IPS DF 4.7 (cell line): ENCODE measurements around the gene MAP2K7.
"Not testable (repeated sequence)": the region's sequence is repeated elsewhere in the genome, so short reads cannot be mapped to it uniquely, and the experiment has no call there.

Source experiments
- DNase-seq: peaks from one replicate; pipeline ENCODE4 v3.0.0-alpha.2; 2013; ENCODE audit warnings: low spot score; ENCODE audit errors: extremely low read depth

Gene MAP2K7

DNA sequence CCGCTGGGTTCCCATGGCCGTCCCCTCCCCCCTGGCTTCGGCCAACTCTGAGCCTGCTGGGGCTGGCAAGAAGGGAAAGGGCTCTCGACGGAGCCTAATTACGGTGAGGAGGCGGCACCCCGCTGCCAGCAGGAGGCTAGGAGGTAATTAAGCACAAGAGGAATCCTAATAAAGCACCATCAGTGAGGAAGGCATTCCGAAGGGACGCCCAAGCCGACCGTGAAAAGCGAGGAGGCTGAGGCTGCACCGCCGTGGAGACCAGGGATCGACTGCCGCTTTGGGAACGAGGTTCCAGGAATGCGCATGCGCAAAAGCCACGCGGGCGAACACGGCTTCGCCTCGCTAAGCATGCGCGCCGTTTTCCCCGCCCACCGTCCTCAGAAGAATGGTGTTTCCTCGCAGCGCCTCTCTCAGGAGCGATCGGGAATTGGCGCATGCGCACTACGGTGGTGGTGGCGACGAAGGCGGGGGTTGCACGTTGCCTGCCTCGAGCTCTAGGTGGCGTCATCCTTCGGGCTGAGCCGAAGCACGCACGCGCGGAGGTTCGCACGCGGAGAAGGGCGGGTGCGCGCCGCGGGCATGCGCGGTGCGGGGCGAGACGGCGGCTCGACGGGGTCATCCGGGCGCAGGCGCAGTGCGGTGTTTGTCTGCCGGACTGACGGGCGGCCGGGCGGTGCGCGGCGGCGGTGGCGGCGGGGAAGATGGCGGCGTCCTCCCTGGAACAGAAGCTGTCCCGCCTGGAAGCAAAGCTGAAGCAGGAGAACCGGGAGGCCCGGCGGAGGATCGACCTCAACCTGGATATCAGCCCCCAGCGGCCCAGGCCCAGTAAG, at the start of gene MAP2K7:
Gene MAP2K7 (plus strand): TSS at position 634 of the 830 bp plus-strand sequence. CDS start 68 bp downstream, at position 702.
- peak; percentile 98 for DNase-seq

DNA sequence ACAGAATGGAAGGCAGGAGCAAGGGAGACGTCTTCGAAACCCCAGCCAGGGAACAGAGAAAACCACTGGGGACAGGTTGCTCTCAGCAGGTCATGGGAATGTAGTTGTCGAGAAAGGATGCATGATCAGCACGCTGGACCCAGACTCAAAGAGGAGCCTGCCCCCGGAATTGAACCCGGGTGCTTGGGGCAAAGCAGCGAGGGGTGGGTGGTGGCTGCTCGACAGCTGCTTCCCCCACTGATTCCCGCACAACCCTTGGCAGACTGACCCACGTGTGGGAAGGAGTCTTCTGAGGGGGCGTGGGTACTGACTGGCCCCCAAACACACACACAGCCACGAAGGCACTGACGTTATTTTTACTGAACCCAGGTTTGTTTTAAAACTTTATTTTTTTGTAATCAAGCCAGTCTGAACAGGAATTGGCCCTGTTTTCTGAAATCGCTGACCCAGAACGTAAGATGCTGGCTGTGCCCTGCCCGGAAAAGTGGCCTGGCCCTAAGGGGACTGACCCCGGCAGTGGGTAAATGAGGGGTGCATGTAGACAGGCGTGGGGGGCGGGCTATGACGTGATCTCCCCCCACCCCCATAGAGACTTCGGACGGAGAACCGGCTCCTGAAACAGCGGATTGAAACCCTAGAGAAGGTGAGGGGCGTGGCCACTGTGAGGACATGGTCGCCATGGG, 48.1 kb upstream of the MAP2K7 start:
- no peak for DNase-seq

DNA sequence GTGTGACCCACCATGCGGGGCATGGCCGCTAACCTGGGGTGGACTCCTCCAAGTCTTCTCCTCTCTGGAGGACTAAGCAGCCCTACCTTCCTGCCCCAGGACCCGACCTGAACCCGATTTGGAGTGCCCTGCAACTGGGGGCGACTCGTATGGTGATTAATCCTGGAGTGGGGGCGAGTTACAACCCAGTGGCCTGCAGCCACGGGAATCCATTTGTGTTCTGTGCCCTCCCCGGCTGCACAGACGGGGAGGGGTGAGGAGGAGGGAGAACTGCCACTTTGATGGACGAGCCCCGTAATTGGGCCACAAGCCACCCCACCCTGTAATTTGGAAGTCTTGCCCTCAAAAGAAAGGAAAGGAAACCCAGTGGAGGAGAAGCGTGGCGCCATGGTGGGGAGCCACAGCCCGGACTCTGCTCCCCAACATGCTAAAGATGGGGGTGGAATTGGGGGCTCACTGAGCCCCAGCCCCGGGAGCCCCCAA, 47.5 kb upstream of the MAP2K7 start:
- no peak for DNase-seq

DNA sequence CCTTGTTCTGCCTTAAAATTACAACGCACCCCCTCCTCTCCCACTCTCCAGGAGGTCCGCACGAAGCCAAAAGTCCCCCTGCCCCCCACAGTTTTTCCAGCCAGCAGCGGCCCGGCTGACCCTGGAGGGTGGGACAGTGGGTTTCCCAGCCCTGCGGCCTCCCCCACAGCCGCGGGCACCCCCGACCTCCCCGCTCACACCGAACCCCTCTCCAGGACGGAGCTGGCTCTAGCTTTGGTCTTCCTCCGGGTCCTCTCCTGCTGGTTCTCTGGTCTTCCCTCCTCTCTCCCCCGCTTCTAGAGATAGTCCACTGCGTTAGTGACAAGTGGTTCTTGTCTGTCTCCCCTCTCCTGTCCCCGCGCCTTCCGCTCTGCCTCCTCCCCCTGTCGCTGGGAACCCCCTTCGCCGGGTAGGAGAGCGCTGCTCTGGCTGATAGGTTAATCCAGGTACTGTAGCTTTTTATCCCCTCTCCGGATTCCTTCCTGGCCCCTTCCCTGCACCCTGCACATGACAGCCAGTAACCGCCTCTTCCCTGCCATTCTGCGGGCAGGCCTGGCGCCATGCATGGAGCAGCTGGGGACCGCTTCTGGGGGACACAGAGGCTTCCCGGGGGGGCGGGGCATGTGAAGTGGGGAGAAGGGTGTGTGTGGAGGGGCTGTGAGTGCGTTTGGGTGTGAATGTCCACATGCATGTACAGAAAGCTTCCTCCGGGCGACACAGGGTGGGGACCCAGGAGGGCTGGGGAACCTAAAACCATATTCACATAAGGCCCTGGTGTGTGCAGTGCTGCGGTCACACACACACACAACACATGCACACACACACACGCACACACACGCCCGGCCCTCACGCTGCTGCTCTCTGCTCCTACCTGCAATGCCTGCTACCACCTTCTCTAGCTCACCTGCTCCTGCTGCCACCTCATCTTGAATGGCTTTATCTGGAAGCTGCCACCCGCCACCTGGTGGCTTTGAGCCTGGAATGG, 46.7 kb upstream of the MAP2K7 start:
- DNase-seq: no peak

DNA sequence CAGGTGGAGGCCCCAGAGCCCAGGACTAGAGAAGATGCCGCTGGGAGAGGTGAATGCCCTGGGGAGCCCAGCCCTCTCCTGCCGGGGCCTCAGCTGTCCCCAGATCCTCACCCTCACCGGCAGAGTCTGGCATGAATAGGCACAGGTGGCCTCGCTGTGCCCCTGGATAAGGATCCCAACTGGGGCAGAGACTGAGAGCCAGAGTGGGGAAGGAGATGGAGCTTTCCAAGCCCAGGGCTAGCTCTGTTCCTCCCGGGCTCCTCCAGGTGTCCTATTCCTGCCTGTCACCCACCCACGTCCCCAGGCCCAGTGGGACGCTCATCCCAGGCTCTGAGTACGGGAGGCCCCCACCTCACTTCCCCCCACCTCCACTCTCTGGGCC, 46.0 kb upstream of the MAP2K7 start:
- no peak for DNase-seq

DNA sequence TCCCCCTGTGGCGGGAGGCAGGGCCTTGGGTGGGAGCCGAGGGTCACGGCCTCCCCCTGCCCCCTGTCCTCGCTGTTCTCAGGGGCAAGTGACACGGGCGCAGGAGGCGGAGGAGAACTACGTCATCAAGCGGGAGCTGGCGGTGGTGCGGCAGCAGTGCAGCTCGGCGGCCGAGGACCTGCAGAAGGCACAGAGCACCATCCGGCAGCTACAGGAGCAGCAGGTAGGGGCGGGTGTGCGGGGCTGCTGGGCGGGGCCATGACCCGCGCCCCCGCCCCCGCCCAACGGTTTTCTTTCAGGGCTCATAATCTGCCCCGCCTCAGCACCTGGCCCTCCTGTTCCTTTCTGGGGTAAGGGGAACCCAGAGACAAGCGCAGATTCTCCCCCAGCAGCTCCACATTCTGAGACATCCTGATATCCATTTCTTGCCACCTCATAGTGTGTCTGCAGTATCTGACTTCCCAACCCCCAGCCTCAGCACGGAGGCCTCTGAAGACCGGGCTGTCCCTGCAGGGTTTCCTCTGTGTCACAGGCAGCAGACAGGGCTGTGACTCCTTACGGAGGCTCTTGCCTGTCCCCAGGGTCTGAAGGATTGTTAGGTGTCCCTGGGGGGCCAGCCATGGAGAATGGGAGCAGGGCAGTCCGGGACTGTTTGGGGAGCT, 45.4 kb upstream of the MAP2K7 start:
- no peak for DNase-seq

DNA sequence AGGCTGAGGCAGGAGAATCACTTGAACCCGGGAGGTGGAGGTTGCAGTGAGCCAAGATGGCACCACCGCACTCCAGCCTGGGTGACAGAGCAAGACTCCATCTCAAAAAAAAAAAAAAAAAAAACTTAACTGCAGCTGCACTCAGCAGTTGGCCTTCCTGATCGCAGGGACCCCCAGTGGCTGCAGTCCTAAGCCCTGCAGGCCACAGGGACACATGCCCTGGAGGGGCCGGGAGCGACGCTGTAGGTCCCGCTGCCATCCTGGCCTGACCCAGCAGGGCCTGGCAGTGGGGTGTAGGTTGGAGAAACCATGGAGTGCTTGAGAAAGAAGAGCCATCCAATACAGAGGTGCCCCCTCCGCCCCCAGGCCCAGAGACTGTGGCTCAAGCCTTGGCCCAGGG, 44.6 kb upstream of the MAP2K7 start:
- DNase-seq: not testable (repeated sequence)

DNA sequence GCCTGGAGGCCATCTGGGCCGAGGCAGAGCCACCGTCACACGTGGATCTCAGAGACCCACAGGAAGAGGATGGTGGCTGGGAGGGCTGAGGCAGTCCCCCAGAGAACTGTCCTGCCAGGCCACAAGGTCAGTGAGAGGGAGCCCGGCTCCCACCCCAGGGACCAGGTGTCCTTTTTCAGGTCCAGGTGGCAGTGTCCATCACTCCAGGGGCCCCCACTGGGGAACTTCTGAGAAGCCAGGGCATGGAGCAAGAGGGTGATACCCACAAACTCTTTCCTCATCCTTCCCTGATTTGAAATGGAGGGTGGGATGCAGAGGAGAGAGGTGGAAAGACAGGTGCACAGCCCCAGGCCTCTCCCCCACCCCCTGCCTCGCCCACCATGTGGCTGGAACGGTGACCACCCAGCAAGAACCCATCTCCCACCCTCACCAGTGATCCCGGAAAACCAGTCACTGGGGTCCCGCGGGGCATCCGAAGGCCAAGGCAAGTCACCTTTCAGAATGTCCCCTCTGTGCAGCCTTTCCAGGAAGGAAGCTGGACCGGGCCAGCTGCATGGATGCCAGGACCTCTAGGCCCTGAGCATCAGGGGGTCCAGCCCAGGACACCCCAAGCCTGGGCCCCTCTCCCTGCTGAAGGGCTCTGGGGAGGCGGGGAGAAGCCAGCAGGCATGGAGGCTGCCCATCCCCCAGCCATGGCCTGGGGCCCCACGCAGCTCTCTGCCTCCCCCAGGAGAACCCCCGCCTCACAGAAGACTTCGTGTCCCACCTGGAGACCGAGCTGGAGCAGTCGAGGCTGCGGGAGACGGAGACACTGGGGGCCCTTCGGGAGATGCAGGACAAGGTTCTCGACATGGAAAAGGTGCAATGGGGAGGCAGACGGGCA, 43.6 kb upstream of the MAP2K7 start:
- DNase-seq: no peak

DNA sequence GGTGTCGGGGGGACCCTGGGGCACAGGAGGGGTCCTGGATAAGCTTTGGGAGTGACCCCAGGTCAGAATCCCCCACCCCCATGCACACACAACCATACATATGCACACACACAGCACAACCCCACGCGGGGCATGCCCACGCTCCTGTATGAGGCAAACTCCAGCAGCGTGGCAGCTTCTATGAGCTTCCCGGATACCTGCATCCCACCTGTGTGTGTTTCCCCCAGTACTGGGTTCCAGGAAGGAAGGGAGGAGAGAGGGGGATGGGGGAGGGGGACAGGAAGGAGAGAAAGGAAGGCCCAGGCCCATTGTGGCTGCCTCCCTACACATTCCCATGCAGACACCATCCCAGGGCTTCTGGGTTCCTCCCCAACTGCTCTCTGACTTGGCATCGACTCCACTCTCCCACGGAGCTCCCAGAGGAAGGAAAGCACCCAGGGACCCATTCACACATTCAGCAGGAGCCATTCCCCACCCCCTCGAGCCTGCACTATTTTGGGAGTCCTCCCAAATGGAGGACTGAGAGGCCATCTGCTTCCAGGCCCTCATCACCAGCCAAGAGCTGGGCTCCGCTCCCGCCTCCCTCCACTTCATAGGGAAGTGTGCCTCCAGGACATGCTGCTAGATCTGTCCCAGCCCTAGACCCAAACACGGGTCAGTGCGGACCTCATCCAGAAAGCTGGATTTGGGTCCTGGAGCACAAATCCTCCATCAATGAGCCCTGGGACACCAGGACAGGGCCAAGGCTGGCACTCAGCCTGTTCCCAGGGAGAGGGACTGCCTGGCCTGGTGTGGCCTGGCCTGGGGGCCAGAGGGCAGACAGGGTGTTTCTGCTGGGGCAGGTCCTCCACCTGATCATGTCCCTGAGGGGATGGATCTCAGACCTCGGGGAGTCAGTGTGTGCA, 42.7 kb upstream of the MAP2K7 start:
- no peak for DNase-seq

DNA sequence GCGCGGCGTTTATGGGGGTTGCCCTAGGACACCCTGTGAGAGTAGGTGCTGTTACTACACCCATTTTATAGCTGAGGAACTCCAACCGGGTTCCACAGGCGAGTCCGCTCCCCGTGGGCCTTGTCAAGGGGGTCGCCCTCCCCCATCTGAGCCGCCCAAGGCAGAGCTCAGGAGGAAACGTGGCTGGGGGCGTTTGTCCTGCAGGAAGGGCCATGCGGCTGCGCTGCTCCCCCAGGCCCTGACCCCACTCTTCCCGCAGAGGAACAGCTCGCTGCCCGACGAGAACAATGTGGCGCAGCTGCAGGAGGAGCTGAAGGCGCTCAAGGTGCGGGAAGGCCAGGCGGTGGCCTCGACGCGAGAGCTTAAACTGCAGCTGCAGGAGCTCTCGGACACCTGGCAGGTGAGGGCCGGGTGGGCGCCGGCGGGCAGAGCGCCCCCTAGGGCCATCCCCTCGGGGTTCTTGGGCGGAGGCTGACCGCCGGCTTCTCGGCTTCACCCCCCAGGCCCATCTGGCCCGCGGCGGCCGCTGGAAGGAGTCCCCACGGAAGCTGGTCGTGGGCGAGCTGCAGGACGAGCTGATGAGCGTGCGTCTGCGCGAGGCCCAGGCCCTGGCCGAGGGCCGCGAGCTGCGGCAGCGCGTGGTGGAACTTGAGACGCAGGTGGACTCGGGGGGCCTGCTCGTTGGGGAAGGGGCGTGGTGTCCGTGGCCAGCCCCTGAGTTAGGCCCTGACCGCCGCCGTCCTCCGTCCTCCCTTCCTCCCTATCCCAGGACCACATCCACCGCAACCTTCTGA, 41.9 kb upstream of the MAP2K7 start:
- no peak for DNase-seq

DNA sequence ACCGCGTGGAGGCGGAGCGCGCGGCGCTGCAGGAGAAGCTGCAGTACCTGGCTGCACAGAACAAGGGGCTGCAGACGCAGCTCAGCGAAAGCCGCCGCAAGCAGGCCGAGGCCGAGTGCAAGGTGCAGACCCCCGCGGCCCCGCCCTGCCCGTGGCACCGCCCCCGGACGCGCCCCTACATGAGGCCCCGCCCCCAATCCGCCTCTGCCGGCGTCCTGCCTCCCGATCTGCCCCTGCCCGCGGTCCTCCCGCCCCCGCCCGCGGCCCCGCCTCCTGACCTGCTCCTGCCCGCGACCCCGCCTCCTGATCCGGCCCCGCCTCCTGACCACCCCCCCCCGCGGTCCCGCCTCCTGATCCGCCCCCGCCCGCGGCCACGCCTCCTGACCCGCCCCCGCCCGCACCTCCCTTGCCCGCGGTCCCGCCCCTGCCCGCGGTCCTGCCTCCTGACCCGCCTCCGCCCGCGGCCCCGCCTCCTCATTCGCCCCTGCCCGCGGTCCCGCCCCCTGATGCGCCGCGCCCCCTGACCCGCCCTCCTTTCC, 41.2 kb upstream of the MAP2K7 start:
- DNase-seq: no peak

DNA sequence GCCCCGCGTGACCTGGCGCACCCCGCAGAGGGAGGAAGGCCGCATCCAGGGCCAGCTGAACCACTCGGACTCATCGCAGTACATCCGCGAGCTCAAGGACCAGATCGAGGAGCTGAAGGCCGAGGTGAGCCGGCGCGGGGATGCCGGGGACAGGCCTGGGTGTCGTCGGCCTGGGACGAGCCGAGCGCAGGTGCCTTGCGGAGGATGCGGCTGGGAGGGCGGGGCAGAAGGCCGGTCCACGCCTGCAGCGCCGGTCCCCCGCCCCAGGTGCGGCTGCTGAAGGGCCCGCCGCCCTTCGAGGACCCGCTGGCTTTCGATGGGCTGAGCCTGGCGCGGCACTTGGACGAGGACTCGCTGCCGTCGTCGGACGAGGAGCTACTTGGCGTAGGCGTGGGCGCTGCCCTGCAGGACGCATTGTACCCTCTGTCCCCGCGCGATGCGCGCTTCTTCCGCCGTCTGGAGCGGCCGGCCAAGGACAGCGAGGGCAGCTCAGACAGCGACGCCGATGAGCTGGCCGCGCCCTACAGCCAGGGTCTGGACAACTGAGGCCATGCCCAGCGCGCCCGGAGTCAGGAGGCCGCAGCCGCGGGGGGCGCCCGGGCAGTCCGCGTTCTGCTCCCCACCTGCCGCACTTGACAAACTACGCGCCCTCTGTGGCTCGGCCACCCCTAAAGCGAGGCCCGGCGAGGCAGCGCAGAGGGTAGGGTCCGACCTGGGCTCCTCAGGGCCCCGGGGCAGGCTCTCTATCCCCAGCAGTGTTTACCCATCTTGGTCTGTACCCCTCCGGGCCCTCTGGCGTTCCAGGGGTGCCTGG, 40.3 kb upstream of the MAP2K7 start:
- no peak for DNase-seq

DNA sequence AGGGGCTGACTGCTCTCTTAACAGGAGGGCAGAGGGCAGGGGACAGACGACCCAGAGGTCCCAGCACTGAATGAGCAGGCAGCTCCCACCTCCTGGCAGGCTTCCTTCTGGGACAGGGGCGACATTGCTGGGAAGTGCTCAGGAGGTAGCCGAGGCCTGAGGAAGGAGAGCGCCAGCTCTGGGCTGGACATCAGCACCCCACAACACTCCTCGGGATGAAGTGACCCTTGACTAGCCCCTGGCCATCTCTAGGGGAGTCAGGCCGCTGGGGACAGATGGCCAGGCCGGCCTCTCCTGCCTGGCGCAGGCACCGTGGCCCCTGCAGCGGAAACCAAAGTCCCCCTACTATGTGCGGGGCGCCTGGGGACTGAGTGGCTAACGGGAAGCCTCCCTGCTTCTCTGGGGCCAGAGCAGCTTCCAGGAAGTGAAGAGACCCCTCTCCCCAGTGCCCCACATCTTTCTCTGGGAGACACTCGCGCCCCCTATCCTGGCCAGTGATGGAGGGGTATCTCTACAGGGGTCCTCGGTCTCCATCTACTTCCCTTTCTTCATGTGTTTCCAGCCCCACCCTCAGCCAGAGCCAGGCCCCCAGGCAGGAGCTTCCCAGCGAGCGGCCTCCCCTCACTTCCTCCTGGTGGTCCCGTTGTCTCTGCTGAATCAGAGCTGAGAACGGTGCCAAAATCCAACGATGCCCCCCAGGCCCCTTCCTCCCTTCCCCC, 39.5 kb upstream of the MAP2K7 start:
- no peak for DNase-seq

DNA sequence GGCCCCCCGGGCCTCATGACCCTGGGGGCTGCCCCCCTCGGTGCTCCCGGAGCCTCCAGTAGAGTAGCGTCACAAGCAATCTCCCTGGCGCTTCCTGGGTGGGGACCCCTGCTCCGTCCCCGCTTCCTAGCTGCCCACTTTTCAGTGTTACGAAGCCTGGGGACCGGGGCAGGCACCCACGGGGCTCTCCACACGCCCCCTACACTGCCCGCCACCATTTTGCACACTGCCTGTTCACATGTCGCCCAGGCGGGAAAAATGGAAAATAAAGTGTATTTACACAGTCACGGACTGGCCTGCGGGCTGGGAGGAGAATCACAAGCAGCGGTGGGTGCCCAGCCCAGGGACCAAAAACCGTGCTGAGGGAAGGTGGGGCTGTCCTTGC, 39.0 kb upstream of the MAP2K7 start:
- no peak for DNase-seq

DNA sequence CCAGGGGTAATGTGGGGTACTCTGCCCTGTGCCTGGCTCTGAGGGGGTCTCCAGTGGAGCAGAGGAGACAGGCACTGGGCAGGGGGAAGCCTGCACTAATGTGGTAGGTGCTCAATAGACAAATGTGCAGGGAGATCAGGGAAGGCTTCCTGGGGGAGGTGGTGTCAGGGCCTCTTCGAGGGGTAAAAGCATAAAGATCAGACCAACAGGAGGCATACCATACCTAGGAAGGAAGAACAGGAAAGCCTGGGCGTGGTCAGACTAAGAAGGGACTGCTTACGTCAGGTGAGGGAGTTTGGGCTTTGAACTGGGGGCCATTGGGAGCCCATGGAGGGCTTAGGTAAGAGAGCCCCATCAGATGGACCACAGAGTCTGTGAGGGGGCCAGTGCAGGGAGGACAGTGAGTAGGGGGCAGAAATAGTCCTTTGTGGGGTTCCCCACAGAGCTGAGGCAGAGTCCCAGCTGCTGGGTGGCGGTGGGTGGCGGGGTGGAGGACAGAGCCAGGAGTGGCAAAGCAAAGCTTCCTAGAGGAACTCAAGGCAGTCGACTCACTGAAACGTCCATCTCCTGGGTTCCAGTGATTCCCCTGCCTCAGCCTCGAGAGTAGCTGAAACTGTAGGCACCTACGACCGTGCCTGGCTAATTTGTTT, 38.3 kb upstream of the MAP2K7 start:
- DNase-seq: no peak
